Stimulated activated CD8-positive, alpha-beta memory T cell treated with anti-CD3 and anti-CD28 coated beads, Interleukin-15, amount 100 ng/mL, for 4 hours (primary cell): ENCODE measurements around the gene UGDH.

ENCODE experiments used
- DNase-seq, 2 donors: peaks; one replicate each; pipeline ENCODE4 v3.0.0-alpha.2; 2020; ENCODE audit warnings: low read depth in 2 of 2

The UGDH gene

GRCh38 chr4:39452860-39453587, 74.2 kb downstream of the UGDH start:
- DNase-seq: no peak

GRCh38 chr4:39452153-39452859, 74.9 kb downstream of the UGDH start:
- DNase-seq: no peak

GRCh38 chr4:39451423-39452023, 75.7 kb downstream of the UGDH start:
- DNase-seq: no peak

GRCh38 chr4:39450618-39451017, 76.6 kb downstream of the UGDH start:
- DNase-seq: no peak
